Lower lobe of right lung (tissue), 2 donors: Measurements from ENCODE around the gene LIX1L. TPM values are rescaled to one million over a fixed set of nuclear protein-coding genes. Genes with fewer than 3 reads are reported as not detected.
A peak's percentile ranks its signal among the peaks of the same experiment; 100 is the strongest.

Experiments
- ATAC-seq, 2 donors: fragments of 200-7000 bp; cut with Tn5 transposase; one replicate each; pipeline ENCODE4 v1.9.1; 2020 to 2022; ENCODE audit warnings: mild to moderate bottlenecking in 2 of 2, moderate library complexity in 2 of 2
- DNase-seq: peaks from one replicate; pipeline ENCODE4 v3.0.0-alpha.2; 2020
- H3K27ac ChIP-seq: fragments of 200-600 bp; one replicate; pipeline ENCODE4 v1.8.0; 2022
- H3K27me3 ChIP-seq: fragments of 200-600 bp; one replicate; pipeline ENCODE4 v1.8.0; 2022; ENCODE audit warnings: low read depth
- H3K36me3 ChIP-seq: fragments of 200-600 bp; one replicate; pipeline ENCODE4 v1.8.0; 2022; ENCODE audit warnings: mild to moderate bottlenecking
- H3K4me1 ChIP-seq: fragments of 200-600 bp; one replicate; pipeline ENCODE4 v1.8.0; 2022
- H3K4me3 ChIP-seq: fragments of 200-600 bp; one replicate; pipeline ENCODE4 v1.8.0; 2022; ENCODE audit warnings: mild to moderate bottlenecking
- H3K9me3 ChIP-seq: fragments of 200-600 bp; one replicate; pipeline ENCODE4 v1.8.0; 2022
- CTCF ChIP-seq: fragments of 200-600 bp; IDR thresholded peaks from one replicate; pipeline ENCODE4 v1.8.0; 2022; ENCODE audit warnings: antibody characterized with exemption, mild to moderate bottlenecking
- intact Hi-C: fragments of 100-400 bp; cut with DNase I; formaldehyde crosslinking; loops from one replicate; pipeline ENCODE4 v1.11.0; 2022
- total RNA-seq: library from RNA; stranded (reverse); fragmentation: NEBNext Ultra II Directional; extraction: Animal tissue kit (Norgen Biotek cat#: 25700); gene quantifications from one replicate; pipeline ENCODE4 v1.2.1, GENCODE V29; 2021
- donor health status: DM: no; HTN: yes; CAD: no; lungs with severe emphysema.

Gene LIX1L
- total RNA-seq, 1 donor from 2014 or later: 30.9 TPM

DNA sequence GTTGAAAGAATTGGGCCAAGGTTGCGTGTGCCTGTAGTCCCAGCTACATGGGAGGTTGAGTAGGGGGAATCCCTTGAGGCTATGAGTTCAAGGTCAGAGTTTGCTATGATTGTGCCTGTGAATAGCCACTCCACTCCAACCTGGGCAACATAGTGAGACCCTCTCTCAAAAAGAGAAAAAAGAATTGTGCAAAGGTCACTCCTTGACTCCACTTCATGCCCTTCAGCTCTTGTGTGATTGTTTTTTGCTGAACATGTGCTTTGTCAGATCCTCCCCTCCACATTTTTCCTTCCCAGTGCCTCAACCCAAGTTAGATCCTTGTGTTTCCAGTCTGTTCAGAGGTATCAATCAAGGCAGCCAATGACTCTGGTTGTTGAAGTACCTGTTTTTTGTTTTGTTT lies 30.1 kb upstream of the LIX1L start:
- Histone ChIP-seq H3K27me3 (no peaks in the 10 kb centered on the region), H3K36me3 (peaks cover 7% of the 10 kb centered on the region), H3K9me3 (no peaks in the 10 kb centered on the region), H3K4me1 (peaks cover 74% of the 10 kb centered on the region), H3K4me3 (no peak overlapping the region), H3K27ac (peak overlapping the region; percentile 96)
- intact Hi-C loops: no loop called here
- ATAC-seq (no peak), DNase-seq (no peak)
- no peak for TF ChIP-seq CTCF

- no peaks in the 10 kb centered on the region for H3K9me3 ChIP-seq
- ATAC-seq (no peak), DNase-seq (no peak)
- no peak for TF ChIP-seq CTCF
- peaks cover 75% of the 10 kb centered on the region for H3K4me1 ChIP-seq
- intact Hi-C loops: no loop called here
- peak overlapping the region; percentile 83 for H3K27ac ChIP-seq
- no peak overlapping the region for H3K4me3 ChIP-seq
- H3K36me3 ChIP-seq: no peaks in the 10 kb centered on the region
- H3K27me3 ChIP-seq: no peaks in the 10 kb centered on the region
Observed at GRCh38 chr1:145986551-145986950, 28.7 kb upstream of the LIX1L start.

GRCh38 chr1:145985502-145986439 lies 28.0 kb upstream of the LIX1L start:
- H3K4me3 ChIP-seq: peak overlapping the region; percentile 33
- ATAC-seq (peak; percentile 61 to 70), DNase-seq (peak; percentile 80)
- peak overlapping the region; percentile 83 for H3K27ac ChIP-seq
- no peak for TF ChIP-seq CTCF
- no peaks in the 10 kb centered on the region for H3K36me3 ChIP-seq
- no peaks in the 10 kb centered on the region for H3K9me3 ChIP-seq
- H3K4me1 ChIP-seq: peaks cover 75% of the 10 kb centered on the region
- H3K27me3 ChIP-seq: no peaks in the 10 kb centered on the region
- intact Hi-C loops: no loop called here

GRCh38 chr1:145985129-145985501 lies 27.3 kb upstream of the LIX1L start:
- Histone ChIP-seq H3K27me3 (no peaks in the 10 kb centered on the region), H3K9me3 (no peaks in the 10 kb centered on the region), H3K27ac (peak overlapping the region; percentile 83), H3K4me3 (peak overlapping the region; percentile 33), H3K36me3 (no peaks in the 10 kb centered on the region), H3K4me1 (peaks cover 76% of the 10 kb centered on the region)
- no peak for TF ChIP-seq CTCF
- DNase-seq (no peak), ATAC-seq (no peak)
- intact Hi-C loops: no loop called here

GRCh38 chr1:145983960-145984830 lies 26.4 kb upstream of the LIX1L start:
- no peak for DNase-seq
- H3K27me3 ChIP-seq: no peaks in the 10 kb centered on the region
- H3K36me3 ChIP-seq: no peaks in the 10 kb centered on the region
- no peak for TF ChIP-seq CTCF
- peak overlapping the region; percentile 96 for H3K27ac ChIP-seq
- H3K4me1 ChIP-seq: peaks cover 76% of the 10 kb centered on the region
- intact Hi-C loops: no loop called here
- no peak for ATAC-seq
- H3K9me3 ChIP-seq: no peaks in the 10 kb centered on the region
- peak overlapping the region; percentile 33 for H3K4me3 ChIP-seq
